ENCODE measurements around the gene ARPC5. TPM values are rescaled to one million over a fixed set of nuclear protein-coding genes. Genes with fewer than 3 reads are reported as not detected.
A peak's percentile ranks its signal among the peaks of the same experiment; 100 is the strongest.

Gene ARPC5
- polyA plus RNA-seq, 2 of the 4 experiments (the other 2 are of a cell fraction): 189 to 198 TPM

DNA sequence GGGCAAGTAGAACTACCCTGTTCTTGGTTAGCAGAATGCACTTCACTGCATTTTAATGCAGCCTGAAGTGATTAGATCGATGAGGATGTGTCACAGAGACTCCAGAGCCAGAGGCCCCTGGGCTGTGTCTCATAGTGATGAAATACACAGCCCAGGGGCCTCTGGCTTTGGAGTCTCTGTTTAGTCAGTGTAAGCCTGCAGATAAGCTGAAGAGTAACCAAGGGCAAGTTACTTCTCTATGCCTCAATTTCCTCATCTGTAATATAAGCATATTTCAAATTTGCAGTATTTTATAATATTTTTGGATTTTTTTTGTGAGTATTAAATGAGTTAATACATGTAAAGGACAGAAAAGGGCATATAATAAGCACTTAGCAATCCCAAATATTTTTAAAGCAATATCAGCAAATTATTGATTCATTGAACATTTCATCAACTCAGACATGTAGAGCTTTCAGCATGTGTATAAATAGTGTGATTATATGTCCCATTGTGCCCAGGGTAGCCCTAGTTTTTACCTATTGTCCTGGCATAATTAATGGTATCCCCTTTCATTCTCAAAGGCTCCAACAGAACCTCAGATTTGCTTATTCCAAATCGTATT is 41.1 kb upstream of the ARPC5 start:
- no peak for DNase-seq (ENCODE audit: low read depth in 1 of 2, low spot score in 1 of 2)

DNA sequence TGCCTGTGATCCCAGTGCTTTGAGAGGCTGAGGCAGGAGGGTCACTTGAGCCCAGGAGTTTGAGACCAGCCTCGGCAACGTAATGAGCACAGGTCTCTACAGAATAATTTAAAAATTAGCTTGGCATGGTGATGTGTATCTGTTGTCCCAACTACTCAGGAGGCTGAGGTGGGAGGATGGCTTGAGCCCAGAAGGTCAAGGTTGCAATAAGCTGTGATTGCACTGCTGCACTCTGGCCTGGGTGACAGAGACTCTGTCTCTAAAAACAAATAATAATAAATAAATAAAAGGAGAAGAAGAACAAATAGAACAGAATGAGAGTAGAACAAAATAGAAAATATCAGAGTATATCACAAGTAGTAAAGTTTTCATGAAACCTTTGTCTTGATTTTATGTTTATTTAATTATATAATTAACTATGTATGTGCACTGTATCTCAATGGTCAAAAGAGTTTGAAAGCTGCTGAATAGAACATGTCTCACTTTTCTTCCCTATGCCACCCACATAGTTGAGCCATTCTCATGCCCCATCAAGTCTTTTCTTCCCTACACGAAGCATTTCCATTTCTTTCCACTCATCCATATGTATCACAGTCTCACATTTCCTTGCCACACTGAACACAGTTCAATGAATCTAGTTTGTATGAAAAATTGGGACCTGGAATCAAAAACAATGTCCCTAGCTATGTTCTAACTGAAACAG is 40.5 kb upstream of the ARPC5 start:
- FAIRE-seq: no peak
- H3K4me3 ChIP-seq: no peak overlapping the region
- TF ChIP-seq, protein P1, sequence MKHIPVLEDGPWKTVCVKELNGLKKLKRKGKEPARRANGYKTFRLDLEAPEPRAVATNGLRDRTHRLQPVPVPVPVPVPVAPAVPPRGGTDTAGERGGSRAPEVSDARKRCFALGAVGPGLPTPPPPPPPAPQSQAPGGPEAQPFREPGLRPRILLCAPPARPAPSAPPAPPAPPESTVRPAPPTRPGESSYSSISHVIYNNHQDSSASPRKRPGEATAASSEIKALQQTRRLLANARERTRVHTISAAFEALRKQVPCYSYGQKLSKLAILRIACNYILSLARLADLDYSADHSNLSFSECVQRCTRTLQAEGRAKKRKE (CRISPR knock-in tag; IDR thresholded peaks at IDR 0.05; ENCODE audit: low read depth): no peak
- TF ChIP-seq, protein P2, sequence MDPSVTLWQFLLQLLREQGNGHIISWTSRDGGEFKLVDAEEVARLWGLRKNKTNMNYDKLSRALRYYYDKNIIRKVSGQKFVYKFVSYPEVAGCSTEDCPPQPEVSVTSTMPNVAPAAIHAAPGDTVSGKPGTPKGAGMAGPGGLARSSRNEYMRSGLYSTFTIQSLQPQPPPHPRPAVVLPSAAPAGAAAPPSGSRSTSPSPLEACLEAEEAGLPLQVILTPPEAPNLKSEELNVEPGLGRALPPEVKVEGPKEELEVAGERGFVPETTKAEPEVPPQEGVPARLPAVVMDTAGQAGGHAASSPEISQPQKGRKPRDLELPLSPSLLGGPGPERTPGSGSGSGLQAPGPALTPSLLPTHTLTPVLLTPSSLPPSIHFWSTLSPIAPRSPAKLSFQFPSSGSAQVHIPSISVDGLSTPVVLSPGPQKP (IDR thresholded peaks at IDR 0.05; ENCODE audit: low read depth, low read length): no peak
- TF ChIP-seq, protein P3, sequence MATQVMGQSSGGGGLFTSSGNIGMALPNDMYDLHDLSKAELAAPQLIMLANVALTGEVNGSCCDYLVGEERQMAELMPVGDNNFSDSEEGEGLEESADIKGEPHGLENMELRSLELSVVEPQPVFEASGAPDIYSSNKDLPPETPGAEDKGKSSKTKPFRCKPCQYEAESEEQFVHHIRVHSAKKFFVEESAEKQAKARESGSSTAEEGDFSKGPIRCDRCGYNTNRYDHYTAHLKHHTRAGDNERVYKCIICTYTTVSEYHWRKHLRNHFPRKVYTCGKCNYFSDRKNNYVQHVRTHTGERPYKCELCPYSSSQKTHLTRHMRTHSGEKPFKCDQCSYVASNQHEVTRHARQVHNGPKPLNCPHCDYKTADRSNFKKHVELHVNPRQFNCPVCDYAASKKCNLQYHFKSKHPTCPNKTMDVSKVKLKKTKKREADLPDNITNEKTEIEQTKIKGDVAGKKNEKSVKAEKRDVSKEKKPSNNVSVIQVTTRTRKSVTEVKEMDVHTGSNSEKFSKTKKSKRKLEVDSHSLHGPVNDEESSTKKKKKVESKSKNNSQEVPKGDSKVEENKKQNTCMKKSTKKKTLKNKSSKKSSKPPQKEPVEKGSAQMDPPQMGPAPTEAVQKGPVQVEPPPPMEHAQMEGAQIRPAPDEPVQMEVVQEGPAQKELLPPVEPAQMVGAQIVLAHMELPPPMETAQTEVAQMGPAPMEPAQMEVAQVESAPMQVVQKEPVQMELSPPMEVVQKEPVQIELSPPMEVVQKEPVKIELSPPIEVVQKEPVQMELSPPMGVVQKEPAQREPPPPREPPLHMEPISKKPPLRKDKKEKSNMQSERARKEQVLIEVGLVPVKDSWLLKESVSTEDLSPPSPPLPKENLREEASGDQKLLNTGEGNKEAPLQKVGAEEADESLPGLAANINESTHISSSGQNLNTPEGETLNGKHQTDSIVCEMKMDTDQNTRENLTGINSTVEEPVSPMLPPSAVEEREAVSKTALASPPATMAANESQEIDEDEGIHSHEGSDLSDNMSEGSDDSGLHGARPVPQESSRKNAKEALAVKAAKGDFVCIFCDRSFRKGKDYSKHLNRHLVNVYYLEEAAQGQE (IDR thresholded peaks at IDR 0.05): no peak
- no peak for TF ChIP-seq FOSB (CRISPR knock-in tag; IDR thresholded peaks at IDR 0.05)
- no peak for ATAC-seq
- POLR2A ChIA-PET: no interaction called here
- no peak for DNase-seq (ENCODE audit: low read depth in 1 of 2, low spot score in 1 of 2)
- CTCF ChIA-PET: interaction anchor here (4.1 kb wide), 1 partner anchor 9 kb away, joined by 31 read pairs; no protein-coding TSS in a partner anchor
- WGBS (ENCODE audit: missing lambda C conversion rate): 52% methylated on average over 3 of the region's 3 CpGs
- H3K4me2 ChIP-seq: no peak overlapping the region
- H3K27ac ChIP-seq: no peak overlapping the region
- no peaks in the 10 kb centered on the region for H3K4me1 ChIP-seq
- H3K9me3 ChIP-seq: peaks cover 6% of the 10 kb centered on the region

More for the DNA sequence above, 41.1 kb upstream of the ARPC5 start:
- WGBS (ENCODE audit: missing lambda C conversion rate): 14% methylated on average over 2 of the region's 2 CpGs
- TF ChIP-seq RNF2 (IDR thresholded peaks at IDR 0.05; ENCODE audit: borderline replicate concordance, low read depth) (no peak), MAFK (IDR thresholded peaks at IDR 0.05; ENCODE audit: partially characterized antibody) (peak; percentile 52), ZC3H11A (IDR thresholded peaks at IDR 0.05) (no peak), CHD2 (IDR thresholded peaks at IDR 0.05; ENCODE audit: low read length, partially characterized antibody) (no peak), POLR2A (IDR thresholded peaks at IDR 0.05; ENCODE audit: low read length) (no peak), FOXS1 (CRISPR knock-in tag; IDR thresholded peaks at IDR 0.05) (no peak)
- Histone ChIP-seq H3K4me3 (no peak overlapping the region), H3K9me3 (no peaks in the 10 kb centered on the region), H3K4me1 (no peaks in the 10 kb centered on the region), H3K4me2 (no peak overlapping the region), H3K27ac (no peak overlapping the region)
- ATAC-seq: no peak
- ChIA-PET POLR2A (no interaction called here), CTCF (interaction anchor here (1.2 to 4.1 kb wide), 2 partner anchors 8 to 21 kb away, joined by 3 to 31 read pairs; no protein-coding TSS in a partner anchor)
- no peak for FAIRE-seq

DNA sequence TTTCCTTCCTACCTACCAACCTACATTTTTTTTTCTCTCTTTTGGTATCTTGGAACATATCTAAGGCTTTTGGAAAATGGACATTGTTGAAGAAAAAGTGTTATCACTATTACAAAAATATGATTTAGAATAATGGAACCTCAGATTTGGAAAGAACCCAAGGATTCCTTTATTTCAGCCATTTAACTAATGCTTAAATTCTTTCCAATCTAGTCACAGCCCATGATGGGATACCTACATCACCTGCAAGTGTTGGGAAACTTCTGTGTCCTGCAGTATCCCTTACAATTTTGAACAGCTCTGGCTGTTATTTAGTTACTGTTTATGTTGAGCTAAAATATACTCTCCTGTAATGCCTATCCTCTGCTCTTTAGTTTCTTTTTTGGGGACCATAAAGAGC is 39.8 kb upstream of the ARPC5 start:
- Histone ChIP-seq H3K9me3 (peaks cover 13% of the 10 kb centered on the region), H3K4me1 (no peaks in the 10 kb centered on the region), H3K27ac (no peak overlapping the region), H3K4me2 (no peak overlapping the region), H3K4me3 (no peak overlapping the region)
- POLR2A ChIA-PET: no interaction called here
- CTCF ChIA-PET: interaction anchor here (0.6 to 4.1 kb wide), 5 partner anchors 10 to 1580 kb away, joined by 3 to 31 read pairs (median 4); no protein-coding TSS in a partner anchor
- no peak for ATAC-seq
- no peak for DNase-seq (ENCODE audit: low read depth in 1 of 2, low spot score in 1 of 2)
- FAIRE-seq: no peak
- TF ChIP-seq RCOR1 (IDR thresholded peaks at IDR 0.05; ENCODE audit: low read depth, low read length) (no peak), RARB (CRISPR knock-in tag; IDR thresholded peaks at IDR 0.05) (no peak)
- TF ChIP-seq, protein P4, sequence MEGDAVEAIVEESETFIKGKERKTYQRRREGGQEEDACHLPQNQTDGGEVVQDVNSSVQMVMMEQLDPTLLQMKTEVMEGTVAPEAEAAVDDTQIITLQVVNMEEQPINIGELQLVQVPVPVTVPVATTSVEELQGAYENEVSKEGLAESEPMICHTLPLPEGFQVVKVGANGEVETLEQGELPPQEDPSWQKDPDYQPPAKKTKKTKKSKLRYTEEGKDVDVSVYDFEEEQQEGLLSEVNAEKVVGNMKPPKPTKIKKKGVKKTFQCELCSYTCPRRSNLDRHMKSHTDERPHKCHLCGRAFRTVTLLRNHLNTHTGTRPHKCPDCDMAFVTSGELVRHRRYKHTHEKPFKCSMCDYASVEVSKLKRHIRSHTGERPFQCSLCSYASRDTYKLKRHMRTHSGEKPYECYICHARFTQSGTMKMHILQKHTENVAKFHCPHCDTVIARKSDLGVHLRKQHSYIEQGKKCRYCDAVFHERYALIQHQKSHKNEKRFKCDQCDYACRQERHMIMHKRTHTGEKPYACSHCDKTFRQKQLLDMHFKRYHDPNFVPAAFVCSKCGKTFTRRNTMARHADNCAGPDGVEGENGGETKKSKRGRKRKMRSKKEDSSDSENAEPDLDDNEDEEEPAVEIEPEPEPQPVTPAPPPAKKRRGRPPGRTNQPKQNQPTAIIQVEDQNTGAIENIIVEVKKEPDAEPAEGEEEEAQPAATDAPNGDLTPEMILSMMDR (IDR thresholded peaks at IDR 0.05): no peak
- TF ChIP-seq, protein P3 (IDR thresholded peaks at IDR 0.05): no peak
- TF ChIP-seq, protein P5, sequence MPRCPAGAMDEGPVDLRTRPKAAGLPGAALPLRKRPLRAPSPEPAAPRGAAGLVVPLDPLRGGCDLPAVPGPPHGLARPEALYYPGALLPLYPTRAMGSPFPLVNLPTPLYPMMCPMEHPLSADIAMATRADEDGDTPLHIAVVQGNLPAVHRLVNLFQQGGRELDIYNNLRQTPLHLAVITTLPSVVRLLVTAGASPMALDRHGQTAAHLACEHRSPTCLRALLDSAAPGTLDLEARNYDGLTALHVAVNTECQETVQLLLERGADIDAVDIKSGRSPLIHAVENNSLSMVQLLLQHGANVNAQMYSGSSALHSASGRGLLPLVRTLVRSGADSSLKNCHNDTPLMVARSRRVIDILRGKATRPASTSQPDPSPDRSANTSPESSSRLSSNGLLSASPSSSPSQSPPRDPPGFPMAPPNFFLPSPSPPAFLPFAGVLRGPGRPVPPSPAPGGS (IDR thresholded peaks at IDR 0.05): no peak
- TF ChIP-seq, protein P1 (CRISPR knock-in tag; IDR thresholded peaks at IDR 0.05; ENCODE audit: low read depth): no peak
- TF ChIP-seq, protein P6, sequence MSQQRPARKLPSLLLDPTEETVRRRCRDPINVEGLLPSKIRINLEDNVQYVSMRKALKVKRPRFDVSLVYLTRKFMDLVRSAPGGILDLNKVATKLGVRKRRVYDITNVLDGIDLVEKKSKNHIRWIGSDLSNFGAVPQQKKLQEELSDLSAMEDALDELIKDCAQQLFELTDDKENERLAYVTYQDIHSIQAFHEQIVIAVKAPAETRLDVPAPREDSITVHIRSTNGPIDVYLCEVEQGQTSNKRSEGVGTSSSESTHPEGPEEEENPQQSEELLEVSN (IDR thresholded peaks at IDR 0.05; ENCODE audit: borderline replicate concordance, low read depth): no peak

Data from A549 (cell line).